ENCODE measurements around the gene ZNF865. TPM values are rescaled to one million over a fixed set of nuclear protein-coding genes. Genes with fewer than 3 reads are reported as not detected.

ZNF865 gene
- total RNA-seq, 4 donors from 2014 or later = 8.1 to 17.8 (median 12.3) TPM

DNA sequence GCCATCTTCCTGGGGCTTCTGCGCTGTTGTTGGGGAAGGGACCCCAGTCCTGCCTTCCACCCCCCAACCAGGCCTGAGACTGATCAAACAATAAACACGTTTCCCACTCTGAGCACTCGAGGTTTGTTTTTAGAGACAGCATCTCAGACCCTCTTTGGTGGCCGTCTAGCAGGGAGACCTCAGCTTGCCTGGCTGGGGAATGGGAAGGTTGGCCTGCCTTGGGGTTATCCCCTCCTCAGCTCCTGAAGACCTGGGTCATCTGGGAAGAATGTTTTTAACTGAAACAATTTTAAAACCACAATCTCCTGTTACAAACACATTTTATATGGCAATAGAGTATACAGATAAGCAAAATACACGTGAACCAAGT, 40.0 kb downstream of the ZNF865 start:
- intact Hi-C loops (cut with DNase I; ENCODE audit: low total_unique reads) = no loop called here
- H3K4me3 ChIP-seq (ENCODE audit: low read depth, poor library complexity, severe bottlenecking) = no peak overlapping the region
- DNase-seq (ENCODE audit: low spot score in 2 of 2) = no peak
- 71 to 72% methylated on average over 5 of the region's 5 CpGs for WGBS, 2 donors
- TF ChIP-seq POLR2A (IDR thresholded peaks at IDR 0.05) = no peak
- TF ChIP-seq, protein P1, sequence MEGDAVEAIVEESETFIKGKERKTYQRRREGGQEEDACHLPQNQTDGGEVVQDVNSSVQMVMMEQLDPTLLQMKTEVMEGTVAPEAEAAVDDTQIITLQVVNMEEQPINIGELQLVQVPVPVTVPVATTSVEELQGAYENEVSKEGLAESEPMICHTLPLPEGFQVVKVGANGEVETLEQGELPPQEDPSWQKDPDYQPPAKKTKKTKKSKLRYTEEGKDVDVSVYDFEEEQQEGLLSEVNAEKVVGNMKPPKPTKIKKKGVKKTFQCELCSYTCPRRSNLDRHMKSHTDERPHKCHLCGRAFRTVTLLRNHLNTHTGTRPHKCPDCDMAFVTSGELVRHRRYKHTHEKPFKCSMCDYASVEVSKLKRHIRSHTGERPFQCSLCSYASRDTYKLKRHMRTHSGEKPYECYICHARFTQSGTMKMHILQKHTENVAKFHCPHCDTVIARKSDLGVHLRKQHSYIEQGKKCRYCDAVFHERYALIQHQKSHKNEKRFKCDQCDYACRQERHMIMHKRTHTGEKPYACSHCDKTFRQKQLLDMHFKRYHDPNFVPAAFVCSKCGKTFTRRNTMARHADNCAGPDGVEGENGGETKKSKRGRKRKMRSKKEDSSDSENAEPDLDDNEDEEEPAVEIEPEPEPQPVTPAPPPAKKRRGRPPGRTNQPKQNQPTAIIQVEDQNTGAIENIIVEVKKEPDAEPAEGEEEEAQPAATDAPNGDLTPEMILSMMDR (IDR thresholded peaks at IDR 0.05) = no peak

DNA sequence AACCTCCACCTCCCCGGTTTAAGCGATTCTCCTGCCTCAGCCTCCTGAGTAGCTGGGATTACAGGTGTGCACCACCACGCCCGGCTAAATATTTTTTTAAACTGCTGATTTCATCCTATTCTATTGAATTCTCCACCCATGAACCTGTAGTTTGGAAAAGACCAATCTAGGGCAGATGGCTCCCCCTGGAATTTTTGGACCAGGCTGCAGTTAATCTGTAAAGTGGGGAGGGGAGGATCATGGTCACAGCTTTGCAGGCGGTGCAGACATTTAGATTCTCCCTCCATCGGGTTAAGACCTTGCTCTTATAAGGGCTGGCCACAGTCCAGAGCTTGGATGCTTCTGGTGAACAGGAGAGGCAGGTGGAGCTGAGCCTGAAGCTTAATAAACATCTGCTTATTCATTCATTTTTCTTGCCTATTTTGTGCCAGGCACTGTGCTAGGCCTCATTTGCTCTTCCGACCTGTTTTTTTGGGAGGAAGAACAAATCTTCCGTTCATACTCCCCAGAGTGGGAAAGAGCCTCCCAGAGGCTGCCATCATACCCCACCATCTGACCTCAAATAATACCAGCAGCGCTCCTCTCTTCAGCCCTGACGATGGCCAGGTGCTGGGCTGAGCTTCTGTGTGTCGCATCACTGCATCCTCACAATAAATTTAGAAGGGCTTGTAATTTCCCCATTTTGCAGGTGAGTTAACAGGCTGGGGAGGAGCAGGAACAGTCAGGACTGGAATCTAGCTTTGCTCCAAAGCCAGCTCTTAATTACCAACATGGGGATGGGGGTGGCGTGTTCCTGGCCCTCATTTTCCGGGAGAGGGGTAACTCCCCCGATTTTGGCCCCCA, 41.7 kb downstream of the ZNF865 start:
- WGBS, 2 donors = 37 to 41% methylated on average over 14 of the region's 14 CpGs
- H3K4me3 ChIP-seq (ENCODE audit: low read depth, poor library complexity, severe bottlenecking) = no peak overlapping the region
- intact Hi-C loops (cut with DNase I; ENCODE audit: low total_unique reads) = no loop called here
- DNase-seq (ENCODE audit: low spot score in 2 of 2) = no peak
- TF ChIP-seq, protein P1 (IDR thresholded peaks at IDR 0.05) = no peak
- TF ChIP-seq POLR2A (IDR thresholded peaks at IDR 0.05) = no peak

DNA sequence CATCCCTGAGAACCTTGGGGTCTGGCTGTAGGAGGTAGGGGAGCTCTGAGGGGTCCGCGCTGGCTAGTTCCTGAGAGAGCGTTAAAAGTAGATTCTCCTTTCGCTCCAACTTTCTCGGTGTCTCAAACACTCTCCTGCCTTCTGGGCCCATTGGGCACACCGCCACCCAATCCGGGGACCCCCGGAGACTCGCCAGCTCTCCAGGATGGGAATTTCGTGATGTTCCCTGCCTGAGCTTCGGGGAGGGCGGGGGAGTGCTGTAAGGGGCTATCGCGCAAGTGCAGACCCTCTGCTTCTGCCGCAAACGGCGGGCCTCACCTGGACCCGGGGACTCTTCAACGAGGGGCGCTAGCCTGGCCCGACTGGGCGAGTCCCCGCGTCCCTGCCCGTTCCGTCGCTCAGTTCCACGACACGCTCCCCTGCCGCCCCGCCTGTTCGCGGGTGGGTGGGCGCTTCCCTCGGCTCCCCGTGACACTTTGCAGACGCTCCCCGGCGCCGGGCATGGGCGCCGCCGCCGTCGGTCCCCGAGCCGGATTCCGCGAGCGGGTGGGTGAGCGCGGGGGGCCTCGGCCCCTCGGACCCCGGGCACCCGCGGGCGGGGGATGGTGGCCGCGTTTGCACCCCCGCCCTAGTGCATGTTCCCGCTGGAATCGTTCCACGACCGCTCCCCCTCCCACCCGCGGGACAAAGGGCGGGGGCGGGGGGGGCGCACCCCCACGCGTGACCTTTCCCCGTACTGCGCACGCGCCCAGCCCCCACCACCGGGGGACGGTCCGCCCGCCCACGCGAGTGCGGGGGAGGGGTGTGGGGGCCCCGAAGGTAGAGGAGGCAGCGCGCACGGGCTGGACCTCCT, 42.5 kb downstream of the ZNF865 start, which contains the start of gene CCDC106:
Gene CCDC106 (plus strand): TSS at position 481 of the 853 bp plus-strand sequence. CDS start 835 bp downstream, outside the sequence.
- TF ChIP-seq, protein P1 (IDR thresholded peaks at IDR 0.05) = no peak
- no peak for TF ChIP-seq POLR2A (IDR thresholded peaks at IDR 0.05)
- DNase-seq (ENCODE audit: low spot score in 2 of 2) = no peak
- WGBS, 2 donors = 1 to 4% methylated on average over 20 to 36 of the region's 87 CpGs
- H3K4me3 ChIP-seq (ENCODE audit: low read depth, poor library complexity, severe bottlenecking) = peak within 1 kb of the TSS; percentile 64
- intact Hi-C loops (cut with DNase I; ENCODE audit: low total_unique reads) = no loop called here

DNA sequence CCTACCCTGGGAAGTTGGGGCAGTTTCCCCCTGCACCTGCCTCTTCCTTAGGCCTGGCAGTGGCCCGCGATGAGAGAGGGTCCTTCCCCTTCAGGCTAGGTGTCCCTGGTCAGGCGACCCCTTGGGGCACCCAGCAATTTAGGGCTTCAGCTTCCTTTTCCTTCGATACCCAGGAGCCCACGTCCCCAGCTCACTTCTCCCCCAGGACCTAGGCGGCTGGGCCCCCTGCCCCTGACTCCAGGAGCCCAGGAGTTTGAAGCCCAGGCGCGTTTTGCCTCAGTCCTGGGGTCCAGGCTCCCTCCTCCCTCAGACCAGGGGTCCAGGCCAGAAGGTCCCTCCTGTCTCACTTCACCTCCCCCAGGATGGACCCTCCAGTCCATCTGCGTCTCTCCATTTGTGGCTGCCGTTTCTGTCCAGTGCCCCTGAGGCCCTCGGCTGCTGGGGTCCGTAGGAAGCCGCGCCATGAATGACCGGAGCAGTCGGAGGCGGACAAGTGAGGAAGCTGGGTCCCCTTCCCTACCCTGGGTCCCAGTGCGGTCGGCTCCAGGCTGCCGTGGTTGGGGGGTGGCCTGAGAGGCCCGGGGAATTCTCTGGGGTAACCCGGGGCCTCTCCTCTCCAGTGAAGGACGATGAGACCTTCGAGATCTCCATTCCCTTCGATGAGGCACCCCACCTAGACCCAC, 43.3 kb downstream of the ZNF865 start:
- peak overlapping the region; percentile 64 for H3K4me3 ChIP-seq (ENCODE audit: low read depth, poor library complexity, severe bottlenecking)
- intact Hi-C loops (cut with DNase I; ENCODE audit: low total_unique reads) = no loop called here
- DNase-seq (ENCODE audit: low spot score in 2 of 2) = no peak
- no peak for TF ChIP-seq POLR2A (IDR thresholded peaks at IDR 0.05)
- TF ChIP-seq, protein P1 (IDR thresholded peaks at IDR 0.05) = no peak
- WGBS, 2 donors = 26 to 40% methylated on average over 18 to 25 of the region's 25 CpGs

DNA sequence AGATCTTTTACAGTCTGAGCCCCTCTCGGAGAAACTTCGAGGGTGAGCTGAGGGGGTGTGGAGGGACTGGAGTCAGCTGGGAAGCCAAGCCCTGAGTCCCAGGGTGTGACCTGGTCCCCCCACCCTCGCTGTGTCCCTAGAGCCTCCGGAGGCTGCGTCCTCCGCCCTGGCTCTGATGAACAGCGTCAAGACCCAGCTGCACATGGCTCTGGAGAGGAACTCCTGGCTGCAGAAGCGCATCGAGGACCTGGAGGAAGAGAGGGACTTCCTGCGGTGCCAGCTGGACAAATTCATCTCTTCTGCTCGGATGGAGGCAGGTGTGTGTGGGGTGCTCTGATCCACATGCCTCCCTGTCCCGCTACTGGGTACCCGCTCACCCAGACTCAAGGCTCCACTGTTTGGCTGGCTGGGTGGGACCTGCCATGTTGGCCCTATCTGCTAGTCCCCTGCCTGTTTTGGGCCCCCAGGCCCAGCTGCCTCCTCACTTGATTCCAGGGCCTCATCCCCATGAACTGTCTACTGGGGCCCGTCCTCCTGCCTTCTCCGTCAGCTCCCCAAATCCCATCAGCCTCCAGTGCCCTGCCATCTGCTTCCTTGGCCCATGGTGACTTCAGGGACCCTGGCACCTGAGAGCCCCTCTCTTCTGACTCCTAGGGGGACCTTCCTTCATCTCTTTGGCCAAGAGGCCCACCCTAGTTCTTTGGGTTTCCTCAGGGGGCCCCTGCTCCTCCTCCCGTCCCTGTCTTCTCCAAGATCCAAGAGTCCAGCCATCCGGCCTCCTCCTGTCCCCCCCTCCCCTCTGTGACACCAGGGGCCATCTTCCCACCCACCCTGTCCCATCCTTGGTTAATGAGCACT, 44.0 kb downstream of the ZNF865 start:
- TF ChIP-seq POLR2A (IDR thresholded peaks at IDR 0.05) = no peak
- TF ChIP-seq, protein P1 (IDR thresholded peaks at IDR 0.05) = no peak
- no peak overlapping the region for H3K4me3 ChIP-seq (ENCODE audit: low read depth, poor library complexity, severe bottlenecking)
- WGBS, 2 donors = 71 to 90% methylated on average over 7 to 16 of the region's 17 CpGs
- intact Hi-C loops (cut with DNase I; ENCODE audit: low total_unique reads) = no loop called here
- no peak for DNase-seq (ENCODE audit: low spot score in 2 of 2)

Measured in lower leg skin (tissue), 4 donors.